Measurements from ENCODE around the gene ZGRF1. TPM values are rescaled to one million over a fixed set of nuclear protein-coding genes. Genes with fewer than 3 reads are reported as not detected.

ZGRF1 gene
- total RNA-seq, 1 experiment from 2014 or later = 21.4 TPM

- CTCF ChIA-PET = no interaction called here
- RAD21 ChIA-PET (ENCODE audit: low non-redundant PET in 1 of 2, low total read pairs in 2 of 2, uncharacterized antibody in 2 of 2, unreplicated experiment in 2 of 2) = no interaction called here
These were observed 15.5 kb upstream of the ZGRF1 start for GRCh38 chr4:112652216-112652615.

GRCh38 chr4:112651641-112652040, 14.9 kb upstream of the ZGRF1 start:
- intact Hi-C loops (cut with micrococcal nuclease) = no loop called here
- BruUV-seq (replicated peaks) = no TSS peak
- no peaks in the 10 kb centered on the region for H3K79me2 ChIP-seq (ENCODE audit: insufficient read depth, low read length)
- H4K20me1 ChIP-seq (ENCODE audit: insufficient read depth) = no peaks in the 10 kb centered on the region
- peaks cover 22 to 51% of the 10 kb centered on the region in 2 experiments; a peak in 3 of 4 replicates for H3K36me3 ChIP-seq (ENCODE audit: control insufficient read depth in 1 of 2, insufficient read depth in 2 of 2, low read length in 2 of 2)
- no peak overlapping the region for H3K27ac ChIP-seq (ENCODE audit: low read depth, low read length)
- H3K27me3 ChIP-seq (ENCODE audit: insufficient read depth, low read length) = no peaks in the 10 kb centered on the region
- TF ChIP-seq POLR2AphosphoS5 (IDR thresholded peaks at IDR 0.05; ENCODE audit: low read depth, low read length) (no peak), EGR1 (IDR thresholded peaks at IDR 0.05; ENCODE audit: low read depth) (no peak), RAD21 (IDR thresholded peaks at IDR 0.05; ENCODE audit: low read depth) (no peak), FOSL1 (IDR thresholded peaks at IDR 0.05; ENCODE audit: low read depth) (no peak), REST (IDR thresholded peaks at IDR 0.05; ENCODE audit: low read depth) (no peak)
- ChIA-PET POLR2A (no interaction called here), CTCF (no interaction called here), RAD21 (ENCODE audit: low non-redundant PET in 1 of 2, low total read pairs in 2 of 2, uncharacterized antibody in 2 of 2, unreplicated experiment in 2 of 2) (no interaction called here)
- DNase-seq (ENCODE audit: low read depth, low spot score) = no peak
- H3K9me3 ChIP-seq (ENCODE audit: control insufficient read depth in 1 of 2, insufficient read depth in 1 of 2, low read depth in 1 of 2, low read length in 2 of 2) = no peaks in the 10 kb centered on the region
- ATAC-seq = no peak
- no peaks in the 10 kb centered on the region for H3K4me1 ChIP-seq (ENCODE audit: control insufficient read depth in 1 of 2, insufficient read depth in 2 of 2, low read length in 2 of 2)
- H3K4me2 ChIP-seq (ENCODE audit: low read length) = no peak overlapping the region
- H2AFZ ChIP-seq (ENCODE audit: low read depth, low read length, poor library complexity, severe bottlenecking) = no peak overlapping the region
- no peak overlapping the region for H3K4me3 ChIP-seq (replicated peaks in 1 of 2; ENCODE audit: low read depth in 1 of 2, low read length in 2 of 2)
- no peaks in the 10 kb centered on the region for H3K9me2 ChIP-seq (ENCODE audit: insufficient read depth)
- H3K9ac ChIP-seq (ENCODE audit: low read length) = no peak overlapping the region

More at GRCh38 chr4:112652216-112652615, 15.5 kb upstream of the ZGRF1 start:
- Histone ChIP-seq H3K9me3 (ENCODE audit: control insufficient read depth in 1 of 2, insufficient read depth in 1 of 2, low read depth in 1 of 2, low read length in 2 of 2) (no peaks in the 10 kb centered on the region), H3K9me2 (ENCODE audit: insufficient read depth) (no peaks in the 10 kb centered on the region), H3K27me3 (ENCODE audit: insufficient read depth, low read length) (no peaks in the 10 kb centered on the region), H3K9ac (ENCODE audit: low read length) (no peak overlapping the region), H3K4me3 (replicated peaks in 1 of 2; ENCODE audit: low read depth in 1 of 2, low read length in 2 of 2) (no peak overlapping the region), H4K20me1 (ENCODE audit: insufficient read depth) (no peaks in the 10 kb centered on the region), H3K36me3 (ENCODE audit: control insufficient read depth in 1 of 2, insufficient read depth in 2 of 2, low read length in 2 of 2) (peaks cover 17 to 51% of the 10 kb centered on the region in 2 experiments; a peak in 3 of 4 replicates), H3K4me1 (ENCODE audit: control insufficient read depth in 1 of 2, insufficient read depth in 2 of 2, low read length in 2 of 2) (no peaks in the 10 kb centered on the region), H3K4me2 (ENCODE audit: low read length) (no peak overlapping the region), H2AFZ (ENCODE audit: low read depth, low read length, poor library complexity, severe bottlenecking) (no peak overlapping the region), H3K27ac (ENCODE audit: low read depth, low read length) (no peak overlapping the region), H3K79me2 (ENCODE audit: insufficient read depth, low read length) (no peaks in the 10 kb centered on the region)
- BruUV-seq (replicated peaks) = no TSS peak
- no peak for ATAC-seq
- POLR2A ChIA-PET = no interaction called here
- no peak for DNase-seq (ENCODE audit: low read depth, low spot score)
- intact Hi-C loops (cut with micrococcal nuclease) = no loop called here
- no peak for TF ChIP-seq EZH2 (IDR thresholded peaks at IDR 0.05)
- TF ChIP-seq TCF7L2 (IDR thresholded peaks at IDR 0.05; ENCODE audit: borderline replicate concordance, extremely low read depth, insufficient read depth, insufficient read length) = no peak
- TF ChIP-seq, protein P1, sequence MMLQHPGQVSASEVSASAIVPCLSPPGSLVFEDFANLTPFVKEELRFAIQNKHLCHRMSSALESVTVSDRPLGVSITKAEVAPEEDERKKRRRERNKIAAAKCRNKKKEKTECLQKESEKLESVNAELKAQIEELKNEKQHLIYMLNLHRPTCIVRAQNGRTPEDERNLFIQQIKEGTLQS (IDR thresholded peaks at IDR 0.05) = no peak
- no peak for TF ChIP-seq EZH2phosphoT487 (IDR thresholded peaks at IDR 0.05; ENCODE audit: borderline replicate concordance)
- TF ChIP-seq SP1 (IDR thresholded peaks at IDR 0.05; ENCODE audit: low read depth) = no peak
- no peak for TF ChIP-seq CBX3 (IDR thresholded peaks at IDR 0.05; ENCODE audit: low read depth)
- TF ChIP-seq POLR2A (IDR thresholded peaks at IDR 0.05; ENCODE audit: borderline replicate concordance, extremely low read depth, insufficient read depth, insufficient read length) = no peak
- no peak for TF ChIP-seq SIN3A (IDR thresholded peaks at IDR 0.05; ENCODE audit: low read depth)
- no peak for TF ChIP-seq SRF (IDR thresholded peaks at IDR 0.05; ENCODE audit: low read depth)
- no peak for TF ChIP-seq RAD21 (IDR thresholded peaks at IDR 0.05; ENCODE audit: low read depth)
- no peak for TF ChIP-seq FOSL1 (IDR thresholded peaks at IDR 0.05; ENCODE audit: low read depth)
- TF ChIP-seq EGR1 (IDR thresholded peaks at IDR 0.05; ENCODE audit: low read depth) = no peak
- TF ChIP-seq YY1 (IDR thresholded peaks at IDR 0.05; ENCODE audit: extremely low read depth, insufficient replicate concordance, low read depth, low read length) = no peak
- TF ChIP-seq, protein P2, sequence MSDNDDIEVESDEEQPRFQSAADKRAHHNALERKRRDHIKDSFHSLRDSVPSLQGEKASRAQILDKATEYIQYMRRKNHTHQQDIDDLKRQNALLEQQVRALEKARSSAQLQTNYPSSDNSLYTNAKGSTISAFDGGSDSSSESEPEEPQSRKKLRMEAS (IDR thresholded peaks at IDR 0.05) = no peak

All from HCT116 (cell line).